ENCODE data around the gene NCLN.
"Not testable (repeated sequence)": the region's sequence is repeated elsewhere in the genome, so short reads cannot be mapped to it uniquely, and the experiment has no call there.

- TF ChIP-seq CTCF, POLR2A, EP300 (IDR thresholded peaks at IDR 0.05): not testable (repeated sequence)
Measured at GRCh38 chr19:3221576-3221975, 35.8 kb downstream of the NCLN start.
